ENCODE results near the gene ARHGAP24. TPM values are rescaled to one million over a fixed set of nuclear protein-coding genes. Genes with fewer than 3 reads are reported as not detected.

The ARHGAP24 gene
- total and polyA plus RNA-seq, 2 donors (not counting 3 experiments of a cell fraction or from before 2014, with no cell fraction given) = 52.1 to 79.4 TPM

DNA sequence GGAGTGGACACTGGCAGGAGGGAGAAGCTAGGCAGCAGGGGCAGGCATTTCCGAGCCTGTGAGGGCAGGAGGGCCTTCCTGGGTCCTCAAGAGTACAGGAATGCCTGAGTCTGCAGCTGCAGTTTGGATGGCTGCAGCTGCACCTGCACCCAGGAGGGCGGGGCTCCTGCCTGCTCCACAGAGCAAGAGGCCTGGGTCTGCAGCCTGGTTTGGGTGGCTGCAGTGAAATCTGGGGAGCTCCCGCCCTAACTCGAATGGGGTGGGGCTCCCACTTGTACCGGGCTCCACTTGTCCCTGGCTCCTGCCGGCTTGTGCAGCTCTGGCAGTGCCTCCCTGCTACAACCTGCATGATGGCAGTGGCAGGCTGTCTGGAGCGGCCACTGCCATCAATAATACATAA, 436.0 kb downstream of the ARHGAP24 start:
- BruUV-seq (replicated peaks) = no TSS peak
- H3K4me3 ChIP-seq (replicated peaks in 1 of 3; ENCODE audit: insufficient read depth in 1 of 3, low read depth in 1 of 3, low read length in 3 of 3) = no peak overlapping the region
- CTCF ChIA-PET = interaction anchor here (1.3 to 1.7 kb wide), 2 partner anchors 115 to 132 kb away, joined by 4 read pairs; no protein-coding TSS in a partner anchor
- H3K36me3 ChIP-seq (ENCODE audit: control insufficient read depth in 2 of 2, extremely low read depth in 1 of 2, insufficient read depth in 2 of 2, low read length in 2 of 2) = peaks cover 2% of the 10 kb centered on the region in 2 experiments
- intact Hi-C loops (cut with micrococcal nuclease) = no loop called here
- peaks cover 100% of the 10 kb centered on the region for H3K79me2 ChIP-seq (ENCODE audit: control insufficient read depth, insufficient read depth, low read length)
- H3K9me1 ChIP-seq (replicated peaks; ENCODE audit: control insufficient read depth, extremely low read depth, insufficient read depth, low read length) = peaks cover 2% of the 10 kb centered on the region
- TF ChIP-seq MYC (IDR thresholded peaks at IDR 0.05; ENCODE audit: low read depth, low read length) (no peak), FOS (IDR thresholded peaks at IDR 0.05; ENCODE audit: borderline replicate concordance, insufficient read depth, low read length) (no peak), POLR2A (IDR thresholded peaks at IDR 0.05; ENCODE audit: low read depth, low read length) (no peak), MAX (IDR thresholded peaks at IDR 0.05; ENCODE audit: insufficient read depth, insufficient read length) (no peak), POLR2AphosphoS5 (IDR thresholded peaks at IDR 0.05; ENCODE audit: insufficient read depth, low read depth, low read length) (no peak), JUN (IDR thresholded peaks at IDR 0.05; ENCODE audit: borderline replicate concordance, insufficient read depth, insufficient read length, low read depth) (no peak)
- no peaks in the 10 kb centered on the region for H3K27me3 ChIP-seq (ENCODE audit: control insufficient read depth in 2 of 2, insufficient read depth in 2 of 2, low read length in 2 of 2)
- DNase-seq (ENCODE audit: low read depth, low spot score) (no peak), FAIRE-seq (no peak)
- H2AFZ ChIP-seq (ENCODE audit: low read depth, low read length) = no peak overlapping the region
- no peaks in the 10 kb centered on the region for H3K4me1 ChIP-seq (ENCODE audit: control insufficient read depth, extremely low read depth, insufficient read depth, low read length)
- H3K4me2 ChIP-seq (ENCODE audit: insufficient read depth, low read length) = no peak overlapping the region
- POLR2A ChIA-PET = no interaction called here
- dilution Hi-C loops (cut with MboI; ENCODE audit: extremely low pct_ligation_motif_present, low sequenced_read_pairs) = no loop called here
- H3K9me3 ChIP-seq (replicated peaks; ENCODE audit: control insufficient read depth, insufficient read depth, low read length) = no peaks in the 10 kb centered on the region
- no peak overlapping the region for H3K9ac ChIP-seq (replicated peaks; ENCODE audit: extremely low read depth, insufficient read depth, low read length)
- H4K20me1 ChIP-seq (replicated peaks; ENCODE audit: control insufficient read depth, extremely low read depth, insufficient read depth, low read length) = peaks cover 18% of the 10 kb centered on the region
- H3K27ac ChIP-seq (ENCODE audit: insufficient read depth, low read depth, low read length) = no peak overlapping the region

DNA sequence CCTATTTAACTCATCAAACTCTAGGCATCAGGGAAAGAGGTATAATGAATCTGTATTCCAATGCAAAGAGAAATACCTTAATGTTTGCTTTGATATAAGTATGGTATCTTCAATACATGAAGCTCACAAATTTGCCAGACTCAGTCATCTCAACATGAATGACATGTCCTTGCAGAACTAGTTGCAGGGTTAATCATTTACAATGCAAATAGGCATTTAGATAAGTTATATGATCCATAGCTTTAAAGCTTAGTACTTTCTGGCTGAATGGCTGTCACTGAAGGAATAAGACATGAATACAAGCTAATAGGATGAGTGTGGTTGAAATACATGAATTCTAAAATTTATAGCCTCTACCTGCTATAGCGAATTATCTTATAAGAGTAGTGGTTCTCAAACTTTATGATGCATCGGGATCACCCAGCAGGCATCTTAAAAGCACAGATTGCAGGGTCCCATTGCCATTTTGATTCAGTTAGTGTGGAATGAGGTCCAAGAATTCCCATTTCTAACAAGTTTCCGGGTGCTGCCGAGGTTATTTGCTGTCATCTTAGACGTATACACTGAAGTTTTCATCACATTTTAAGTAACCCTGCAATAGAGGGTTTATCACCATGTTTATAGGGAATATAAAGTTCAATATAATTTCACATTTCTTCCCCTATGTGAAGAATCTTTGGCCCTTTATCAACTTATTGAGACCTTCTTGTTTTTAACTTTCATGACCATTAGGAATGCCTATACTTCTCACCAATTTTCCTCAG, 439.2 kb downstream of the ARHGAP24 start:
- Histone ChIP-seq H3K36me3 (ENCODE audit: control insufficient read depth in 2 of 2, extremely low read depth in 1 of 2, insufficient read depth in 2 of 2, low read length in 2 of 2) (peaks cover 0 to 2% of the 10 kb centered on the region in 2 experiments), H3K9ac (replicated peaks; ENCODE audit: extremely low read depth, insufficient read depth, low read length) (no peak overlapping the region), H3K27ac (ENCODE audit: insufficient read depth, low read depth, low read length) (no peak overlapping the region), H3K4me3 (replicated peaks in 1 of 3; ENCODE audit: insufficient read depth in 1 of 3, low read depth in 1 of 3, low read length in 3 of 3) (no peak overlapping the region), H3K4me2 (ENCODE audit: insufficient read depth, low read length) (no peak overlapping the region), H3K9me3 (replicated peaks; ENCODE audit: control insufficient read depth, insufficient read depth, low read length) (no peaks in the 10 kb centered on the region), H3K9me1 (replicated peaks; ENCODE audit: control insufficient read depth, extremely low read depth, insufficient read depth, low read length) (no peaks in the 10 kb centered on the region), H3K79me2 (ENCODE audit: control insufficient read depth, insufficient read depth, low read length) (peaks cover 95% of the 10 kb centered on the region), H3K27me3 (ENCODE audit: control insufficient read depth in 2 of 2, insufficient read depth in 2 of 2, low read length in 2 of 2) (no peaks in the 10 kb centered on the region), H4K20me1 (replicated peaks; ENCODE audit: control insufficient read depth, extremely low read depth, insufficient read depth, low read length) (peaks cover 17% of the 10 kb centered on the region), H2AFZ (ENCODE audit: low read depth, low read length) (no peak overlapping the region), H3K4me1 (ENCODE audit: control insufficient read depth, extremely low read depth, insufficient read depth, low read length) (no peaks in the 10 kb centered on the region)
- ChIA-PET POLR2A (no interaction called here), CTCF (no interaction called here)
- DNase-seq (ENCODE audit: low read depth, low spot score) (no peak), FAIRE-seq (no peak)
- intact Hi-C loops (cut with micrococcal nuclease) (no loop called here), dilution Hi-C loops (cut with MboI; ENCODE audit: extremely low pct_ligation_motif_present, low sequenced_read_pairs) (no loop called here)
- no peak for TF ChIP-seq FOS (IDR thresholded peaks at IDR 0.05; ENCODE audit: borderline replicate concordance, insufficient read depth, low read length)
- TF ChIP-seq MYC (IDR thresholded peaks at IDR 0.05; ENCODE audit: low read depth, low read length) = no peak
- no peak for TF ChIP-seq POLR2AphosphoS5 (IDR thresholded peaks at IDR 0.05; ENCODE audit: insufficient read depth, low read depth, low read length)
- TF ChIP-seq MAX (IDR thresholded peaks at IDR 0.05; ENCODE audit: insufficient read depth, insufficient read length) = no peak
- no peak for TF ChIP-seq POLR2A (IDR thresholded peaks at IDR 0.05; ENCODE audit: low read depth, low read length)
- no peak for TF ChIP-seq EZH2 (IDR thresholded peaks at IDR 0.05; ENCODE audit: borderline replicate concordance, low read depth, low read length, severe bottlenecking)
- TF ChIP-seq, protein P1, sequence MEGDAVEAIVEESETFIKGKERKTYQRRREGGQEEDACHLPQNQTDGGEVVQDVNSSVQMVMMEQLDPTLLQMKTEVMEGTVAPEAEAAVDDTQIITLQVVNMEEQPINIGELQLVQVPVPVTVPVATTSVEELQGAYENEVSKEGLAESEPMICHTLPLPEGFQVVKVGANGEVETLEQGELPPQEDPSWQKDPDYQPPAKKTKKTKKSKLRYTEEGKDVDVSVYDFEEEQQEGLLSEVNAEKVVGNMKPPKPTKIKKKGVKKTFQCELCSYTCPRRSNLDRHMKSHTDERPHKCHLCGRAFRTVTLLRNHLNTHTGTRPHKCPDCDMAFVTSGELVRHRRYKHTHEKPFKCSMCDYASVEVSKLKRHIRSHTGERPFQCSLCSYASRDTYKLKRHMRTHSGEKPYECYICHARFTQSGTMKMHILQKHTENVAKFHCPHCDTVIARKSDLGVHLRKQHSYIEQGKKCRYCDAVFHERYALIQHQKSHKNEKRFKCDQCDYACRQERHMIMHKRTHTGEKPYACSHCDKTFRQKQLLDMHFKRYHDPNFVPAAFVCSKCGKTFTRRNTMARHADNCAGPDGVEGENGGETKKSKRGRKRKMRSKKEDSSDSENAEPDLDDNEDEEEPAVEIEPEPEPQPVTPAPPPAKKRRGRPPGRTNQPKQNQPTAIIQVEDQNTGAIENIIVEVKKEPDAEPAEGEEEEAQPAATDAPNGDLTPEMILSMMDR (IDR thresholded peaks at IDR 0.05; ENCODE audit: extremely low read depth in 1 of 2, insufficient read depth in 1 of 2, low read depth in 1 of 2, low read length in 2 of 2) = no peak
- no peak for TF ChIP-seq GATA2 (IDR thresholded peaks at IDR 0.05; ENCODE audit: insufficient read depth, insufficient read length, low read depth, low read length)
- TF ChIP-seq JUN (IDR thresholded peaks at IDR 0.05; ENCODE audit: borderline replicate concordance, insufficient read depth, insufficient read length, low read depth) = no peak
- BruUV-seq (replicated peaks) = no TSS peak

Data from endothelial cell of umbilical vein (primary cell).